ENCODE data around the gene CEP112. TPM values are rescaled to one million over a fixed set of nuclear protein-coding genes. Genes with fewer than 3 reads are reported as not detected.
A peak's percentile ranks its signal among the peaks of the same experiment; 100 is the strongest.

CEP112 gene
- total and polyA plus RNA-seq, 2 of the 8 experiments (the other 6 are each of a cell fraction or from before 2014, with no cell fraction given) = 0.62 to 3.1 TPM

DNA sequence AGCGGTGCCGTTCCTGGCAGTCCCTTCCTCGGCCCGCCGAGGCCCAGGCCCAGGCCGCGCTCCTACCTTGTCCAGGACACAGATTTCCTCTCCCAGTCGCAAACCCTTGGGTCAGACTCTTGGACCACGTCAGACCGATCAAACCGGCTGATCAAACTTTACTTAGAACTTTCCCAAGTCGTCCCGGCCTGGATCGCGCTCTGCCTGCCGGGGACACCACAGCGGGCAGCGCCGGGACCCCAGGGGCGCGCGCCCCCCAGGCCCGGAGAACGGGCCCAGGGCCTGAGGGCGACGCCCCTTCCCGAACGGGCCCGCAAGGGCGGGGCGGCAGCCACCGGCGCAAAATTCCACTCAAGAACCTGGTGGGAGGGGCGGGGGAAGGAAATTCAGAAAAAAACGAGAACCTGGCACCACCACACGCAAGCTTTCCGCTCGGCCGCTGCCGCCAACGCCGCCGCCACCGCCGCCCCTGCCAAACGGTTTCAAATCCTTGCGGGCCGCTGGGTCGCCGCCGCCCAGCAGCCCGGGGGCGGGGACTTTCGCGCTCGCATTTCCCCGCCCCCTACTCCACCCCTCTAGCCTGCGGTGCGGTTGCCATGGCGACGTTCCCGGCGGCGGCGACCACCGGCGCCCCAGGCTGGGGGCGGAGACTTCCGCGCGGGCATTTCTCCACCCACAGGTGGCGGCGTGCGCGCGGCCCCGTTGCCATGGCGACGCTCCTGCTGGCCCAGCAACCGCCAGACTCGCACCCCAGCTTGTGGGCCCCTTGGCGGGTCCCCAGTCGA is at the start of gene CEP112 (continued):
- TF ChIP-seq EGR1 (IDR thresholded peaks at IDR 0.05; ENCODE audit: borderline replicate concordance, low read depth, low read length) (no peak), ASH2L (IDR thresholded peaks at IDR 0.05; ENCODE audit: low read length) (peak; percentile 75), CREB1 (IDR thresholded peaks at IDR 0.05) (no peak), POLR2A (IDR thresholded peaks at IDR 0.05; ENCODE audit: control extremely low read depth in 1 of 2, low read depth in 2 of 2, low read length in 2 of 2) (peak in 1 of 2 experiments; percentile 30; a peak in 1 of 3 replicates), TCF12 (IDR thresholded peaks at IDR 0.05; ENCODE audit: low read depth, low read length) (no peak), POU5F1 (IDR thresholded peaks at IDR 0.05; ENCODE audit: low read depth, low read length) (no peak), NANOG (IDR thresholded peaks at IDR 0.05; ENCODE audit: insufficient read depth, low read depth, low read length, poor library complexity, severe bottlenecking) (no peak), TAF1 (IDR thresholded peaks at IDR 0.05; ENCODE audit: low read depth, low read length) (0 out of 2 replicates have a peak, but pooled peaks have one; percentile 65), RBBP5 (IDR thresholded peaks at IDR 0.05; ENCODE audit: borderline replicate concordance, low read depth, low read length) (peak; percentile 50; the same call in 1 of the 2 replicates), GTF2F1 (IDR thresholded peaks at IDR 0.05; ENCODE audit: borderline replicate concordance, low read depth, low read length) (no peak), SAP30 (IDR thresholded peaks at IDR 0.05; ENCODE audit: insufficient read depth, insufficient replicate concordance, low read length) (no peak), ZNF274 (IDR thresholded peaks at IDR 0.05; ENCODE audit: borderline replicate concordance, extremely low read depth, low read length) (no peak), CBX5 (IDR thresholded peaks at IDR 0.05; ENCODE audit: low read depth, low read length) (no peak), CEBPB (IDR thresholded peaks at IDR 0.05; ENCODE audit: low read depth, low read length) (no peak), SIN3A (conservative IDR thresholded peaks at IDR 0.05 in 1 of 2, IDR thresholded peaks at IDR 0.05 in 1 of 2; ENCODE audit: low read depth in 1 of 2, low read length in 2 of 2) (peak; percentile 70 to 91; a peak in 3 of 4 replicates), BCL11A (IDR thresholded peaks at IDR 0.05; ENCODE audit: low read depth in 2 of 2, low read length in 2 of 2) (no peak), ATF3 (IDR thresholded peaks at IDR 0.05; ENCODE audit: insufficient read depth, low read depth, low read length) (no peak), NRF1 (IDR thresholded peaks at IDR 0.05; ENCODE audit: low read depth, low read length) (no peak), JUN (IDR thresholded peaks at IDR 0.05; ENCODE audit: low read depth, low read length) (no peak)
- TF ChIP-seq, protein P1, sequence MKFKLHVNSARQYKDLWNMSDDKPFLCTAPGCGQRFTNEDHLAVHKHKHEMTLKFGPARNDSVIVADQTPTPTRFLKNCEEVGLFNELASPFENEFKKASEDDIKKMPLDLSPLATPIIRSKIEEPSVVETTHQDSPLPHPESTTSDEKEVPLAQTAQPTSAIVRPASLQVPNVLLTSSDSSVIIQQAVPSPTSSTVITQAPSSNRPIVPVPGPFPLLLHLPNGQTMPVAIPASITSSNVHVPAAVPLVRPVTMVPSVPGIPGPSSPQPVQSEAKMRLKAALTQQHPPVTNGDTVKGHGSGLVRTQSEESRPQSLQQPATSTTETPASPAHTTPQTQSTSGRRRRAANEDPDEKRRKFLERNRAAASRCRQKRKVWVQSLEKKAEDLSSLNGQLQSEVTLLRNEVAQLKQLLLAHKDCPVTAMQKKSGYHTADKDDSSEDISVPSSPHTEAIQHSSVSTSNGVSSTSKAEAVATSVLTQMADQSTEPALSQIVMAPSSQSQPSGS (IDR thresholded peaks at IDR 0.05; ENCODE audit: low read length) = no peak
- TF ChIP-seq, protein P2, sequence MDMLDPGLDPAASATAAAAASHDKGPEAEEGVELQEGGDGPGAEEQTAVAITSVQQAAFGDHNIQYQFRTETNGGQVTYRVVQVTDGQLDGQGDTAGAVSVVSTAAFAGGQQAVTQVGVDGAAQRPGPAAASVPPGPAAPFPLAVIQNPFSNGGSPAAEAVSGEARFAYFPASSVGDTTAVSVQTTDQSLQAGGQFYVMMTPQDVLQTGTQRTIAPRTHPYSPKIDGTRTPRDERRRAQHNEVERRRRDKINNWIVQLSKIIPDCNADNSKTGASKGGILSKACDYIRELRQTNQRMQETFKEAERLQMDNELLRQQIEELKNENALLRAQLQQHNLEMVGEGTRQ (IDR thresholded peaks at IDR 0.05; ENCODE audit: low read length) = no peak

Data from H1 (cell line).